ENCODE data around the gene FAM53B. TPM values are rescaled to one million over a fixed set of nuclear protein-coding genes. Genes with fewer than 3 reads are reported as not detected.

FAM53B gene
- total RNA-seq, 1 donor from 2014 or later, result 35.9 TPM

DNA sequence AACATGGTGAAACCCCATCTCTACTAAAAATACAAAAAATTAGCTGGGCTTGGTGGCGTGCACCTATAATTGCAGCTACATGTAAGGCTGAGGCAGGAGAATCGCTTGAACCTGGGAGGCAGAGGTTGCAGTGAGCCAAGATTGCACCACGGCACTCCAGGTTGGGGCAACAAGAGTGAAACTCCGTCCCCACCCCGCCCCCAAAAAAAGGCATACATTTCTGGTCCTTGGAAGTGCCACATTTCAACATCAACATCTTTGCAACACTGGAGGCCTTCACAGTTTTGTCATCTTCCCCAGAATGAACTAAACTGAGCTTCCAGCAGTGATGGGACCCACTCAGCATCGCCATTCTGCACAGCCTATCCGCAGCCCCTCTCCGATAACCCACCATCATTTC is 36.6 kb downstream of the FAM53B start:
- TF ChIP-seq, protein P1, sequence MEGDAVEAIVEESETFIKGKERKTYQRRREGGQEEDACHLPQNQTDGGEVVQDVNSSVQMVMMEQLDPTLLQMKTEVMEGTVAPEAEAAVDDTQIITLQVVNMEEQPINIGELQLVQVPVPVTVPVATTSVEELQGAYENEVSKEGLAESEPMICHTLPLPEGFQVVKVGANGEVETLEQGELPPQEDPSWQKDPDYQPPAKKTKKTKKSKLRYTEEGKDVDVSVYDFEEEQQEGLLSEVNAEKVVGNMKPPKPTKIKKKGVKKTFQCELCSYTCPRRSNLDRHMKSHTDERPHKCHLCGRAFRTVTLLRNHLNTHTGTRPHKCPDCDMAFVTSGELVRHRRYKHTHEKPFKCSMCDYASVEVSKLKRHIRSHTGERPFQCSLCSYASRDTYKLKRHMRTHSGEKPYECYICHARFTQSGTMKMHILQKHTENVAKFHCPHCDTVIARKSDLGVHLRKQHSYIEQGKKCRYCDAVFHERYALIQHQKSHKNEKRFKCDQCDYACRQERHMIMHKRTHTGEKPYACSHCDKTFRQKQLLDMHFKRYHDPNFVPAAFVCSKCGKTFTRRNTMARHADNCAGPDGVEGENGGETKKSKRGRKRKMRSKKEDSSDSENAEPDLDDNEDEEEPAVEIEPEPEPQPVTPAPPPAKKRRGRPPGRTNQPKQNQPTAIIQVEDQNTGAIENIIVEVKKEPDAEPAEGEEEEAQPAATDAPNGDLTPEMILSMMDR (conservative IDR thresholded peaks at IDR 0.05), result no peak
- no peak overlapping the region for H3K4me3 Mint-ChIP-seq
- peak overlapping the region; percentile 22 for H3K27ac Mint-ChIP-seq
- H3K36me3 Mint-ChIP-seq, result peaks cover 11% of the 10 kb centered on the region
- H3K27me3 Mint-ChIP-seq, result no peaks in the 10 kb centered on the region
- no peaks in the 10 kb centered on the region for H3K9me3 Mint-ChIP-seq
- H3K4me1 Mint-ChIP-seq (ENCODE audit: unreplicated experiment), result peaks cover 39% of the 10 kb centered on the region
- DNase-seq (ENCODE audit: extremely low spot score, unreplicated experiment), result no peak

- DNase-seq (ENCODE audit: extremely low spot score, unreplicated experiment), result no peak
- Mint-ChIP-seq H3K4me3 (no peak overlapping the region), H3K9me3 (no peaks in the 10 kb centered on the region), H3K4me1 (ENCODE audit: unreplicated experiment) (peaks cover 41% of the 10 kb centered on the region), H3K27me3 (no peaks in the 10 kb centered on the region), H3K27ac (no peak overlapping the region), H3K36me3 (peaks cover 11% of the 10 kb centered on the region)
- TF ChIP-seq, protein P1 (conservative IDR thresholded peaks at IDR 0.05), result no peak
Observed at GRCh38 chr10:124707144-124707467, 37.1 kb downstream of the FAM53B start.

DNA sequence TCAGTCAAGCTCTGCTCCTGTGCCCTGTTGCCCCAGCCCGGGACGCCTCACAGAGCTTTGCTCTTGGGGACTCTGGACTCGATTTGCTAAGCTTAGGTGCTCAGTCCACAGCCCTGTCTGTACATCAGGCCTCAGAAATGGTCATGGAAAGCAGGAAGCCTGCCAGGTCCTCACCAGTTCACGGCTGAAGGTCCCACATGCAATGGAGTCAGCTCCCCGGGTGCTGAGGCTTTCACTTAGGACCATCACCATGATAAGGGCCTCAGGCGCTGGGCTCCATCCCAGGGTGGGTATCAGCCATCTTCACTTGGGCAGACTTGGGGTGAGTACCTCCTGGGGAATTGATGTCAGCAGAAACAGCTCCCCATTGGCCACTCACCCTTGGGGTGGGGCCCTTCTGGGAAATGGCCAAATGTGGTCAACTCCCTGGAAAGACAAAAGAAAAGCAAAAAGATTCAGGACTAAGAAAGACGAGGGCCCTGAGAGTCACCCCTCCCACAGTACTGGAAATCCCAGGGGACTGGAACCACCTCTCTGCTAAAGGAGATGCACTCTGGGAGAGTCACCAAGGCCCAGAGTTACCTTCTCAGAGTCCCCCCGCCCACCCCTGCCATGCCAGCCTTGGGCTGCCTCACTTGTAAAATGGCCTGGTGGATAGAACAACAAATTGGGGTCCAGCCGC is 37.6 kb downstream of the FAM53B start:
- Mint-ChIP-seq H3K27me3 (no peaks in the 10 kb centered on the region), H3K27ac (no peak overlapping the region), H3K4me1 (ENCODE audit: unreplicated experiment) (peaks cover 43% of the 10 kb centered on the region), H3K36me3 (peaks cover 11% of the 10 kb centered on the region), H3K4me3 (no peak overlapping the region), H3K9me3 (no peaks in the 10 kb centered on the region)
- TF ChIP-seq, protein P1 (conservative IDR thresholded peaks at IDR 0.05), result no peak
- DNase-seq (ENCODE audit: extremely low spot score, unreplicated experiment), result no peak

- no peak overlapping the region for H3K4me3 Mint-ChIP-seq
- H3K4me1 Mint-ChIP-seq (ENCODE audit: unreplicated experiment), result peaks cover 42% of the 10 kb centered on the region
- peaks cover 11% of the 10 kb centered on the region for H3K36me3 Mint-ChIP-seq
- H3K27ac Mint-ChIP-seq, result no peak overlapping the region
- no peaks in the 10 kb centered on the region for H3K27me3 Mint-ChIP-seq
- H3K9me3 Mint-ChIP-seq, result no peaks in the 10 kb centered on the region
- TF ChIP-seq, protein P1 (conservative IDR thresholded peaks at IDR 0.05), result no peak
- DNase-seq (ENCODE audit: extremely low spot score, unreplicated experiment), result no peak
Observed at GRCh38 chr10:124705817-124706461, 38.2 kb downstream of the FAM53B start.

- Mint-ChIP-seq H3K4me1 (ENCODE audit: unreplicated experiment) (peaks cover 39% of the 10 kb centered on the region), H3K27ac (no peak overlapping the region)
Observed at GRCh38 chr10:124705381-124705740, 38.8 kb downstream of the FAM53B start.

More at GRCh38 chr10:124705381-124705740, 38.8 kb downstream of the FAM53B start:
- Mint-ChIP-seq H3K36me3 (peaks cover 11% of the 10 kb centered on the region), H3K4me3 (no peak overlapping the region), H3K9me3 (no peaks in the 10 kb centered on the region), H3K27me3 (no peaks in the 10 kb centered on the region)
- no peak for DNase-seq (ENCODE audit: extremely low spot score, unreplicated experiment)
- TF ChIP-seq, protein P1 (conservative IDR thresholded peaks at IDR 0.05), result no peak

All from type B pancreatic cell (in vitro differentiated cells).